Right atrium auricular region (tissue), 2 donors: ENCODE data around the gene SPRED3. TPM values are rescaled to one million over a fixed set of nuclear protein-coding genes. Genes with fewer than 3 reads are reported as not detected.

Source experiments
- DNase-seq: peaks from one replicate; pipeline ENCODE4 v3.0.0-alpha.2; 2019; ENCODE audit warnings: low spot score
- H3K27ac ChIP-seq, 2 donors: fragments of 200-600 bp; sonication (generic); 1 replicate in 1 of 2; 2 replicates in 1 of 2; pipeline ENCODE4 v1.5.1; 2016 to 2019
- H3K27me3 ChIP-seq, 2 donors: fragments of 200-600 bp; sonication (generic); one replicate each; pipeline versions ENCODE4 v1.5.1 to v1.6.0; 2017 to 2019
- H3K36me3 ChIP-seq: fragments of 200-600 bp; sonication (generic); one replicate; pipeline ENCODE4 v1.5.1; 2016
- H3K4me1 ChIP-seq, 2 donors: fragments of 200-600 bp; sonication (generic); one replicate each; pipeline versions ENCODE4 v1.5.1 to v1.6.0; 2017 to 2019
- H3K4me3 ChIP-seq, 2 donors: fragments of 200-600 bp; sonication (generic); 1 replicate in 1 of 2; 2 replicates in 1 of 2; pipeline ENCODE4 v1.5.1; 2017 to 2019; ENCODE audit warnings: mild to moderate bottlenecking in 1 of 2, moderate library complexity in 1 of 2
- H3K9me3 ChIP-seq, 2 donors: fragments of 200-600 bp; sonication (generic); one replicate each; pipeline ENCODE4 v1.5.1; 2019
- total RNA-seq, 2 donors: library from RNA; depleted of rRNA; stranded (reverse); fragments of >200 nt; gene quantifications; one replicate each; pipeline ENCODE4 v1.1.0, GENCODE V29; 2016
- TF ChIP-seq, protein P1 (sequence below), 2 donors: fragments of 200-600 bp; sonication (generic); IDR thresholded peaks; one replicate each; pipeline ENCODE4 v1.5.1; 2019; ENCODE audit warnings: antibody characterized with exemption in 2 of 2

The SPRED3 gene
- total RNA-seq, 2 donors from 2014 or later = 0.56 to 0.67 TPM

DNA sequence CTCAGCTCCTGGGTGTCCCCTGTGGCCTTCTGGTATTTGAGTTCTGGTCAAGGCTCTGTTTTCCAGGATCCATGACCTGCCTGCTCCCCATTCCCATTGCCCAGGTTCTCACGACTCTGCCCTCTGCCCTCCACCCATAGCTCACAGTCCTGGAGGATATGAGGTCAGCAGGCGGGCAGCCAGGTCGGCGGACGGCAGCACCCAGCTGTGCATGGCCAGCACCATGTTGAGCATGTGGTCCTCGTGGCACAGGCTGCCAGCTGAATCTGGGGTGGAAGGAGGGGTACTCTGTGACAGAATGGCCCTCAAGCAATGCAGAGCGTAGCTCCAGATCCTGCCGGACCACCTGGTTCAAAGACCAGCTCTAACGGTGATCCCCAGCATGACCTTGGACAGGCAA is 32.4 kb downstream of the SPRED3 start:
- TF ChIP-seq, protein P1, sequence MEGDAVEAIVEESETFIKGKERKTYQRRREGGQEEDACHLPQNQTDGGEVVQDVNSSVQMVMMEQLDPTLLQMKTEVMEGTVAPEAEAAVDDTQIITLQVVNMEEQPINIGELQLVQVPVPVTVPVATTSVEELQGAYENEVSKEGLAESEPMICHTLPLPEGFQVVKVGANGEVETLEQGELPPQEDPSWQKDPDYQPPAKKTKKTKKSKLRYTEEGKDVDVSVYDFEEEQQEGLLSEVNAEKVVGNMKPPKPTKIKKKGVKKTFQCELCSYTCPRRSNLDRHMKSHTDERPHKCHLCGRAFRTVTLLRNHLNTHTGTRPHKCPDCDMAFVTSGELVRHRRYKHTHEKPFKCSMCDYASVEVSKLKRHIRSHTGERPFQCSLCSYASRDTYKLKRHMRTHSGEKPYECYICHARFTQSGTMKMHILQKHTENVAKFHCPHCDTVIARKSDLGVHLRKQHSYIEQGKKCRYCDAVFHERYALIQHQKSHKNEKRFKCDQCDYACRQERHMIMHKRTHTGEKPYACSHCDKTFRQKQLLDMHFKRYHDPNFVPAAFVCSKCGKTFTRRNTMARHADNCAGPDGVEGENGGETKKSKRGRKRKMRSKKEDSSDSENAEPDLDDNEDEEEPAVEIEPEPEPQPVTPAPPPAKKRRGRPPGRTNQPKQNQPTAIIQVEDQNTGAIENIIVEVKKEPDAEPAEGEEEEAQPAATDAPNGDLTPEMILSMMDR (IDR thresholded peaks at IDR 0.05) = no peak
- no peaks in the 10 kb centered on the region for H3K27me3 ChIP-seq

DNA sequence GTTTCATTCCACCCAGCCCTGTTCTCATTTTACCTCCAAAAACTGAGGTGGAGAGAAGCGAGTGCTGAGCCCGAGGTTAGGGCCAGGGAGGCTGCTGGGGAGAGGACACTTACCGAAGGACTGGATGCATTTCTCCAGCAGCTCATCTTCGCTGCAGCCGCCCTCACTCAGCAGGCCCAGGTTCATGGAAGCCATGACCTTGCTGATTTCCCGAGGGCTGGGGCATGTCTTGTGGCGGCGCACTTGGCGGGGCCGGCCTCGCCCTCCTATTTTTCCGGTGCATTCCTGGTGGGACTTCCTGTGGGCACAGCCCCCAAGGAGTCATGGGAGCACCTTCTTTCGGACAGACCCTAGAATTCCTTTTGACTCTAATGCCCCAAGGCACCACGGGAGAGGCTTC is 33.4 kb downstream of the SPRED3 start:
- Histone ChIP-seq H3K4me3 (no peak overlapping the region), H3K27me3 (no peaks in the 10 kb centered on the region), H3K9me3 (no peaks in the 10 kb centered on the region), H3K27ac (no peak overlapping the region), H3K4me1 (peaks cover 0 to 11% of the 10 kb centered on the region in 2 donors), H3K36me3 (no peaks in the 10 kb centered on the region)
- TF ChIP-seq, protein P1 (IDR thresholded peaks at IDR 0.05) = no peak
- no peak for DNase-seq

More for the DNA sequence above, 32.4 kb downstream of the SPRED3 start:
- Histone ChIP-seq H3K4me1 (peaks cover 0 to 11% of the 10 kb centered on the region in 2 donors), H3K36me3 (no peaks in the 10 kb centered on the region), H3K4me3 (no peak overlapping the region), H3K9me3 (no peaks in the 10 kb centered on the region), H3K27ac (no peak overlapping the region)
- no peak for DNase-seq

DNA sequence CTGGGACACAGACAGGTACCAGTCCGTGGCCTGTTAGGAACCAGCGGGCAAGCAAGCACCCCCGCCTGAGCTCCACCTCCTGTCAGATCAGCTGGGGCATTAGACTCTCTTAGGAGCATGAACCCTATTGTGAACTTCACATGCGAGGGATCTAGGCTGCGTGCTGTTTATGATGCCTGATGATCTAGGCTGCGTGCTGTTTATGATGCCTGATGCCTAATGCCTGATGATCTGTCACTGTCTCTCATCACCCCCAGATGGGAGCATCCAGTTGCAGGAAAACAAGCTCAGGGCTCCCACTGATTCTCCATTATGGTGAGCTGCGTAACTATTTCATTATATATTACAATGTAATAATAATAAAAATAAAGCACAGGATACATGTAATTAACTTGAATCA is 33.9 kb downstream of the SPRED3 start:
- H3K4me1 ChIP-seq = peaks cover 0 to 10% of the 10 kb centered on the region in 2 donors
- H3K27ac ChIP-seq = no peak overlapping the region
- no peaks in the 10 kb centered on the region for H3K27me3 ChIP-seq
- H3K9me3 ChIP-seq = no peaks in the 10 kb centered on the region
- H3K4me3 ChIP-seq = no peak overlapping the region
- DNase-seq = no peak
- TF ChIP-seq, protein P1 (IDR thresholded peaks at IDR 0.05) = no peak
- no peaks in the 10 kb centered on the region for H3K36me3 ChIP-seq

DNA sequence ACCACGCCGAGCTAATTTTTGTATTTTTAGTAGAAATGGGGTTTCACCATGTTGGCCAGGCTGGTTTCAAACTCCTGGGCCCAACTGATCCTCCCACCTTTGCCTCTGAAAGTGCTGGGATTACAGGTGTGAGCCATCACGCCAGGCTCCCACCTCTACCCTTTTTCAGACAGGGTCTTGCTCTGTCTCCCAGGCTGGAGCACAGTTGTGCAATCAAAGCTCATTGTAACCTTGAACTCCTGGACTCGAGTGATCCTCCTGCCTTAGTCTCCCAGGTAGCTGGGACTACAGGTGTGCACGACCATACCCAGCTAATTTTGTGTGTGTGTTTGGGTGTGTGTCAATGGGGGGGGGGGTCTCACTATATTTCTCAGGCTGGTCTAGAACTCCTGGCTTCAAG is 35.8 kb downstream of the SPRED3 start:
- no peak overlapping the region for H3K4me3 ChIP-seq
- H3K27me3 ChIP-seq = no peaks in the 10 kb centered on the region
- no peak for DNase-seq
- no peaks in the 10 kb centered on the region for H3K36me3 ChIP-seq
- H3K9me3 ChIP-seq = no peaks in the 10 kb centered on the region
- H3K27ac ChIP-seq = no peak overlapping the region
- no peaks in the 10 kb centered on the region for H3K4me1 ChIP-seq
- TF ChIP-seq, protein P1 (IDR thresholded peaks at IDR 0.05) = no peak

DNA sequence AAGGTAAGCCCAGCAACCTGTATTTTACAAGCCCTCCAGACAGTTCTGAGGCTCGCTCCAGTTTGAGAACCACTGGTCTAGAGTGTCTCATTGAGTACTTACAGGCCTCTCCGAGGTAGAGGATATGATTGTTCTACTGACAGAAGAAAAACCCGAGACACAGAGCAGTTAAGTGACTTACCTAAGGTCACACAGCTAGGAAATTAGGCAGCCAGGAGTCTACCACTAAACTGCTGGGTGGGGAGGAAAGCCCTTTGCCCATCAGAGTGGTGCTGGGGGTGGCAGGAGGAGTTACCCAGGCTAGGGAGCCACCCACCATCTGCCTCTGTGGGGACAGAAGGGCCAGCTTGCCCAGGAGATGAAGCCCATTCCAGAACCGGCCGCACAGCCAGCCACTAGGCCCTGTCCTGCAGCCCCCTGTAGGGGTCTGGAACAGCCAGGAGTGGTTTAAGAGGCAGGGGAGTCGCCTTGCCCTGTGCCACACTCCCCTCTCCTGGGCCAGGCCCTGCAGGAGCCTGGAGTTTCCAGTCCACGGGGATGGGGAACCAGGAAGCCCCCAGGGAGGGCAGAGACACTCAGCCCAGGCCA is 36.8 kb downstream of the SPRED3 start:
- no peaks in the 10 kb centered on the region for H3K27me3 ChIP-seq
- no peak overlapping the region for H3K27ac ChIP-seq

More for the DNA sequence above, 36.8 kb downstream of the SPRED3 start:
- Histone ChIP-seq H3K4me3 (peak overlapping the region in 1 of 2 donors; percentile 23), H3K9me3 (no peaks in the 10 kb centered on the region), H3K4me1 (no peaks in the 10 kb centered on the region), H3K36me3 (no peaks in the 10 kb centered on the region)
- TF ChIP-seq, protein P1 (IDR thresholded peaks at IDR 0.05) = no peak
- no peak for DNase-seq
